ENCODE data around the gene CIDEB. TPM values are rescaled to one million over a fixed set of nuclear protein-coding genes. Genes with fewer than 3 reads are reported as not detected.

The CIDEB gene
- total RNA-seq, 1 experiment from 2014 or later, result not detected

- intact Hi-C loops (cut with micrococcal nuclease; ENCODE audit: unreplicated experiment), result no loop called here
- Histone ChIP-seq H3K9me3 (ENCODE audit: low read depth, low read length, poor library complexity, severe bottlenecking) (no peaks in the 10 kb centered on the region), H3K36me3 (ENCODE audit: insufficient read depth, low read length, poor library complexity, severe bottlenecking) (no peaks in the 10 kb centered on the region), H3K4me1 (ENCODE audit: insufficient read depth, low read length, poor library complexity, severe bottlenecking) (no peaks in the 10 kb centered on the region), H3K4me3 (ENCODE audit: low read depth, low read length, poor library complexity, severe bottlenecking) (no peak overlapping the region), H3K27ac (ENCODE audit: low read depth, low read length, poor library complexity, severe bottlenecking) (no peak overlapping the region), H3K27me3 (replicated peaks; ENCODE audit: insufficient read depth, low read depth, low read length, poor library complexity) (no peaks in the 10 kb centered on the region)
- no peak for TF ChIP-seq EZH2 (IDR thresholded peaks at IDR 0.05; ENCODE audit: borderline replicate concordance, low read depth, low read length, poor library complexity, severe bottlenecking)
- no peak for TF ChIP-seq CTCF (conservative IDR thresholded peaks at IDR 0.05; ENCODE audit: low read depth, low read length)
- ChIA-PET POLR2A (ENCODE audit: low non-redundant PET) (no interaction called here), CTCF (no interaction called here)
- DNase-seq (ENCODE audit: low spot score), result no peak
- BruUV-seq (replicated peaks), result no TSS peak
These were observed 30.0 kb downstream of the CIDEB start for GRCh38 chr14:24277606-24278321.

- ChIA-PET POLR2A (ENCODE audit: low non-redundant PET) (interaction anchor here (0.5 kb wide), 1 partner anchor 723 kb away, joined by 10 read pairs; no protein-coding TSS in a partner anchor), CTCF (no interaction called here)
- Histone ChIP-seq H3K27ac (ENCODE audit: low read depth, low read length, poor library complexity, severe bottlenecking) (no peak overlapping the region), H3K9me3 (ENCODE audit: low read depth, low read length, poor library complexity, severe bottlenecking) (no peaks in the 10 kb centered on the region), H3K27me3 (replicated peaks; ENCODE audit: insufficient read depth, low read depth, low read length, poor library complexity) (no peaks in the 10 kb centered on the region), H3K4me3 (ENCODE audit: low read depth, low read length, poor library complexity, severe bottlenecking) (no peak overlapping the region), H3K4me1 (ENCODE audit: insufficient read depth, low read length, poor library complexity, severe bottlenecking) (no peaks in the 10 kb centered on the region), H3K36me3 (ENCODE audit: insufficient read depth, low read length, poor library complexity, severe bottlenecking) (no peaks in the 10 kb centered on the region)
- no TSS peak for BruUV-seq (replicated peaks)
- DNase-seq (ENCODE audit: low spot score), result no peak
- intact Hi-C loops (cut with micrococcal nuclease; ENCODE audit: unreplicated experiment), result no loop called here
- TF ChIP-seq CTCF (conservative IDR thresholded peaks at IDR 0.05; ENCODE audit: low read depth, low read length) (no peak), EZH2 (IDR thresholded peaks at IDR 0.05; ENCODE audit: borderline replicate concordance, low read depth, low read length, poor library complexity, severe bottlenecking) (no peak)
These were observed 30.7 kb downstream of the CIDEB start for GRCh38 chr14:24277071-24277470.

- Histone ChIP-seq H3K27ac (ENCODE audit: low read depth, low read length, poor library complexity, severe bottlenecking) (no peak overlapping the region), H3K9me3 (ENCODE audit: low read depth, low read length, poor library complexity, severe bottlenecking) (no peaks in the 10 kb centered on the region), H3K27me3 (replicated peaks; ENCODE audit: insufficient read depth, low read depth, low read length, poor library complexity) (no peaks in the 10 kb centered on the region), H3K36me3 (ENCODE audit: insufficient read depth, low read length, poor library complexity, severe bottlenecking) (no peaks in the 10 kb centered on the region), H3K4me1 (ENCODE audit: insufficient read depth, low read length, poor library complexity, severe bottlenecking) (peaks cover 4% of the 10 kb centered on the region), H3K4me3 (ENCODE audit: low read depth, low read length, poor library complexity, severe bottlenecking) (no peak overlapping the region)
- BruUV-seq (replicated peaks), result no TSS peak
- ChIA-PET CTCF (no interaction called here), POLR2A (ENCODE audit: low non-redundant PET) (no interaction called here)
- TF ChIP-seq CTCF (conservative IDR thresholded peaks at IDR 0.05; ENCODE audit: low read depth, low read length) (no peak), EZH2 (IDR thresholded peaks at IDR 0.05; ENCODE audit: borderline replicate concordance, low read depth, low read length, poor library complexity, severe bottlenecking) (no peak)
- DNase-seq (ENCODE audit: low spot score), result no peak
- intact Hi-C loops (cut with micrococcal nuclease; ENCODE audit: unreplicated experiment), result no loop called here
These were observed 33.7 kb downstream of the CIDEB start for GRCh38 chr14:24274101-24274543.

Measured in A673 (cell line).